CD4-positive, CD25-positive, alpha-beta regulatory T cell (primary cell): ENCODE measurements around the gene CAPRIN1. TPM values are rescaled to one million over a fixed set of nuclear protein-coding genes. Genes with fewer than 3 reads are reported as not detected.

Experiments used
- ATAC-seq, 2 donors: fragments of 150-1000 bp; cut with Tn5 transposase; one replicate each; pipeline ENCODE4 v1.10.0; 2021; ENCODE audit warnings: low read depth in 2 of 2, moderate number of reproducible peaks in 2 of 2, moderate library complexity in 1 of 2
- DNase-seq, 3 donors: peaks; one replicate each; pipeline versions ENCODE4 v3.0.0 to v3.0.0-alpha.2; 2012 to 2022; ENCODE audit warnings: mixed read lengths in 1 of 3
- H3K27ac ChIP-seq: one replicate; pipeline ENCODE4 v1.7.0; 2013; ENCODE audit warnings: mild to moderate bottlenecking, low read length; ENCODE audit not compliant: insufficient read depth, poor library complexity, severe bottlenecking
- H3K27me3 ChIP-seq: one replicate; pipeline ENCODE4 v1.7.0; 2013; ENCODE audit warnings: low read length; ENCODE audit not compliant: control insufficient read depth, insufficient read depth
- H3K36me3 ChIP-seq: one replicate; pipeline ENCODE4 v1.7.0; 2013; ENCODE audit warnings: mild to moderate bottlenecking, low read length, moderate library complexity; ENCODE audit not compliant: control insufficient read depth, insufficient read depth
- H3K4me1 ChIP-seq: 2 replicates; pipeline ENCODE4 v1.7.0; 2013; ENCODE audit warnings: mild to moderate bottlenecking, low read length; ENCODE audit not compliant: insufficient read depth, control insufficient read depth, poor library complexity, severe bottlenecking
- H3K4me3 ChIP-seq: one replicate; pipeline ENCODE4 v1.7.0; 2013; ENCODE audit warnings: low read depth, mild to moderate bottlenecking, low read length, moderate library complexity
- H3K9me3 ChIP-seq, 2 experiments: 1 replicate in 1 of 2; 2 replicates in 1 of 2; pipeline ENCODE4 v1.7.0; 2013; ENCODE audit warnings: low read length in 2 of 2, mild to moderate bottlenecking in 1 of 2, moderate library complexity in 1 of 2; ENCODE audit not compliant: control insufficient read depth in 2 of 2
- H3K27ac Mint-ChIP-seq, 3 donors: one replicate each; pipeline ENCODE4 v1.8.0; 2020 to 2022; ENCODE audit warnings: mild to moderate bottlenecking in 3 of 3, mixed read lengths in 3 of 3, moderate library complexity in 2 of 3
- H3K27me3 Mint-ChIP-seq: one replicate; pipeline ENCODE4 v1.8.0; 2022; ENCODE audit warnings: mild to moderate bottlenecking, mixed read lengths
- H3K36me3 Mint-ChIP-seq: one replicate; pipeline ENCODE4 v1.8.0; 2020; ENCODE audit warnings: mixed read lengths
- H3K4me1 Mint-ChIP-seq, 4 donors: one replicate each; pipeline ENCODE4 v1.8.0; 2020 to 2022; ENCODE audit warnings: mixed read lengths in 4 of 4, mild to moderate bottlenecking in 1 of 4
- H3K4me3 Mint-ChIP-seq, 4 donors: one replicate each; pipeline ENCODE4 v1.8.0; 2020 to 2022; ENCODE audit warnings: mild to moderate bottlenecking in 4 of 4, mixed read lengths in 4 of 4, moderate library complexity in 3 of 4
- H3K9me3 Mint-ChIP-seq, 7 donors: one replicate each; pipeline ENCODE4 v1.8.0; 2020 to 2022; ENCODE audit warnings: mixed read lengths in 7 of 7, mild to moderate bottlenecking in 3 of 7, moderate library complexity in 2 of 7
- polyA plus RNA-seq, 4 donors: library from polyadenylated mRNA; unstranded; fragments of 300-500 nt; fragmentation: Illumina TruSeq; gene quantifications; one replicate each; pipeline ENCODE4 v1.2.3, GENCODE V29; 2021
- total RNA-seq: library from RNA; stranded (reverse); gene quantifications from one replicate; pipeline ENCODE4 v1.2.3, GENCODE V29; 2022

Gene CAPRIN1, protein sequence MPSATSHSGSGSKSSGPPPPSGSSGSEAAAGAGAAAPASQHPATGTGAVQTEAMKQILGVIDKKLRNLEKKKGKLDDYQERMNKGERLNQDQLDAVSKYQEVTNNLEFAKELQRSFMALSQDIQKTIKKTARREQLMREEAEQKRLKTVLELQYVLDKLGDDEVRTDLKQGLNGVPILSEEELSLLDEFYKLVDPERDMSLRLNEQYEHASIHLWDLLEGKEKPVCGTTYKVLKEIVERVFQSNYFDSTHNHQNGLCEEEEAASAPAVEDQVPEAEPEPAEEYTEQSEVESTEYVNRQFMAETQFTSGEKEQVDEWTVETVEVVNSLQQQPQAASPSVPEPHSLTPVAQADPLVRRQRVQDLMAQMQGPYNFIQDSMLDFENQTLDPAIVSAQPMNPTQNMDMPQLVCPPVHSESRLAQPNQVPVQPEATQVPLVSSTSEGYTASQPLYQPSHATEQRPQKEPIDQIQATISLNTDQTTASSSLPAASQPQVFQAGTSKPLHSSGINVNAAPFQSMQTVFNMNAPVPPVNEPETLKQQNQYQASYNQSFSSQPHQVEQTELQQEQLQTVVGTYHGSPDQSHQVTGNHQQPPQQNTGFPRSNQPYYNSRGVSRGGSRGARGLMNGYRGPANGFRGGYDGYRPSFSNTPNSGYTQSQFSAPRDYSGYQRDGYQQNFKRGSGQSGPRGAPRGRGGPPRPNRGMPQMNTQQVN
- total RNA-seq: 132 TPM
- polyA plus RNA-seq: 100 to 1,000 TPM in 2 of 4 donors, 10 to 100 TPM in 2; 83.4 to 111 (median 98.4) TPM

DNA sequence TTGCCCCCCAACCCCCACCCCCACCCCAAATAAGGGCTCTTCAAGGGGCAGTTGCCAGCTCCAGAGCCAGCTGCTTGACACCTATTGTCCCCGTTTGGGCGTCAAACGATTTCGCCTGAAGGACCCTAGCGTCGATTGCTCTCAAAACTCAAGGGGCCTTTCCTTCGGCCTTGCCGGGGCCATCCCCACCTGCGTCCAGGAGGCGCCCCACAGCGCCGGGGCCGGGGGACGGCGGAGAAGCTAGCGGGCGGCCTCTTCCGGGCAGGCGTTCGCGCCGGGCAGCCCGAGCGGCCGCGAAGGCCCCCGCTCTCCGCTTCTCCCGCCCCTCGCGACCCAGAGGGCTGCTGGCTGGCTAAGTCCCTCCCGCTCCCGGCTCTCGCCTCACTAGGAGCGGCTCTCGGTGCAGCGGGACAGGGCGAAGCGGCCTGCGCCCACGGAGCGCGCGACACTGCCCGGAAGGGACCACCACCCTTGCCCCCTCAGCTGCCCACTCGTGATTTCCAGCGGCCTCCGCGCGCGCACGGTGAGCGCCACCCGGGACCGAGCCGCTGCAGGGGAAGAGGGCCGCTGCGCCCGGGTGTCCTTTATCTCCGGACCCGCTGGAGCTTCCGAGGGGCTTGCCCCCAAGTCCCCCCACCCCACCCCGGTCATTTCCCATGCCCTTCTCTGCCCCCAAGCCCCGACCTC lies at the start of gene CAPRIN1:
CAPRIN1 (plus strand) TSS at position 383 of the 687 bp plus-strand sequence. CDS start 690 bp downstream, outside the sequence.
- no peaks in the 10 kb centered on the region for H3K36me3 ChIP-seq
- no peaks in the 10 kb centered on the region for H3K27me3 ChIP-seq
- H3K36me3 Mint-ChIP-seq: peaks cover 6% of the 10 kb centered on the region
- H3K4me3 ChIP-seq: peak within 1 kb of the TSS; percentile 95
- peak within 1 kb of the TSS; percentile 99 for H3K27ac ChIP-seq
- H3K4me1 Mint-ChIP-seq: peaks cover 6 to 35% (median 22%) of the 10 kb centered on the region in 4 donors
- peak within 1 kb of the TSS; percentile 93 to 100 (median 99) for H3K4me3 Mint-ChIP-seq
- ATAC-seq (peak; percentile 76 to 79), DNase-seq (peak; percentile 77 to 92 (median 92))
- H3K27me3 Mint-ChIP-seq: peaks cover 13% of the 10 kb centered on the region
- peak within 1 kb of the TSS; percentile 98 to 99 (median 99) for H3K27ac Mint-ChIP-seq
- peaks cover 0 to 1% (median 0%) of the 10 kb centered on the region in 7 donors for H3K9me3 Mint-ChIP-seq
- H3K4me1 ChIP-seq: peaks cover 43% of the 10 kb centered on the region
- H3K9me3 ChIP-seq: no peaks in the 10 kb centered on the region

DNA sequence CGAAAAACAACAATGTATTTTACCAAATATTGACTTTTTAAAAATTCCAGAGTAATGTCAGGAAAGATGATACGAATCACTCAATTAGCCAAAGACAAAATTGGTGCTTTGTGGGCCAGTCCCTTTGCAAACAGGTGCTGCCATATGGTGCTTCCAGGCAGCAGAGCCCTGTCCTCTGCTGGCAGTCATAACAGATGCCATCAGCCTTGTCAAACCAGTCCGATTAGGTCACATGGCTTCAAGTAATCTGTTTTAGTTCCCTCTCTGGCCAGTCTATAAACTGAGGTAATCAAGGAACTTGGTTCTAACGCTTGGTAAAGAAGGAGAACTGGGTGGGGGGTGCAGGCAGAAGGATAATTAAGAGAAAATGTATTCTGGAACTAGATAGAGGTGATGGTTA lies 49.1 kb upstream of the CAPRIN1 start:
- no peak for ATAC-seq
- H3K36me3 Mint-ChIP-seq: no peaks in the 10 kb centered on the region
- Histone ChIP-seq H3K4me3 (no peak overlapping the region), H3K4me1 (peaks cover under 1% of the 10 kb centered on the region), H3K27ac (no peak overlapping the region), H3K36me3 (no peaks in the 10 kb centered on the region), H3K27me3 (peaks cover 14% of the 10 kb centered on the region), H3K9me3 (no peaks in the 10 kb centered on the region)
- peaks cover 51% of the 10 kb centered on the region for H3K27me3 Mint-ChIP-seq
- no peak for DNase-seq
- H3K27ac Mint-ChIP-seq: peak overlapping the region in 1 of 3 donors; percentile 43
- no peaks in the 10 kb centered on the region for H3K9me3 Mint-ChIP-seq
- no peak overlapping the region for H3K4me3 Mint-ChIP-seq
- H3K4me1 Mint-ChIP-seq: peaks cover 0 to 2% (median under 1%) of the 10 kb centered on the region in 4 donors

DNA sequence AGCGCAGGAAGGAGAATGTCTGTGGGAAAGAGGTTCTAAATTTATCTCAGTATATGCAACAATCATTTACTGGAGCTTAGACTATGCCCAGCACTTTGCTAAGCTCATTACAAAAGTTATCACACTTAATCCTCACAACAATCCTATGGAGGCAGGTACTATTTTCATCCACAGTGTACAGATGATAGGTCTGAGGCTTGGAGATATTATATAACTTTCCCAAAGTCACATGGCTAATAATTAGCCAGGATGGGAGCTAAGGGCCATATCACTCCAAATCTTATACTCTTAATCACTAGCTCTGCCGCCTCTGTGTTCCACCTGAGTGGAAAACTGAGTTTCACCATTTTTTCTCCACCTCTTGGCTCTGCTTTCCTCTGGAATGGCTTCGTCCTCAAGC lies 47.3 kb upstream of the CAPRIN1 start:
- no peaks in the 10 kb centered on the region for H3K4me1 Mint-ChIP-seq
- Histone ChIP-seq H3K27me3 (peaks cover 14% of the 10 kb centered on the region), H3K4me3 (no peak overlapping the region), H3K36me3 (no peaks in the 10 kb centered on the region), H3K9me3 (no peaks in the 10 kb centered on the region), H3K4me1 (no peaks in the 10 kb centered on the region), H3K27ac (no peak overlapping the region)
- H3K36me3 Mint-ChIP-seq: no peaks in the 10 kb centered on the region
- DNase-seq: no peak
- H3K9me3 Mint-ChIP-seq: no peaks in the 10 kb centered on the region
- H3K27ac Mint-ChIP-seq: no peak overlapping the region
- peaks cover 44% of the 10 kb centered on the region for H3K27me3 Mint-ChIP-seq
- H3K4me3 Mint-ChIP-seq: no peak overlapping the region
- ATAC-seq: no peak

- ATAC-seq (no peak), DNase-seq (no peak)
- Histone ChIP-seq H3K27ac (no peak overlapping the region), H3K4me1 (no peaks in the 10 kb centered on the region), H3K27me3 (peaks cover 9% of the 10 kb centered on the region), H3K4me3 (no peak overlapping the region), H3K9me3 (no peaks in the 10 kb centered on the region), H3K36me3 (no peaks in the 10 kb centered on the region)
- Mint-ChIP-seq H3K27ac (no peak overlapping the region), H3K4me3 (no peak overlapping the region), H3K9me3 (no peaks in the 10 kb centered on the region), H3K4me1 (no peaks in the 10 kb centered on the region), H3K27me3 (peaks cover 29% of the 10 kb centered on the region), H3K36me3 (no peaks in the 10 kb centered on the region)
These were observed 44.7 kb upstream of the CAPRIN1 start for GRCh38 chr11:34006876-34007275.

- H3K9me3 Mint-ChIP-seq: no peaks in the 10 kb centered on the region
- Histone ChIP-seq H3K27ac (no peak overlapping the region), H3K36me3 (no peaks in the 10 kb centered on the region), H3K4me1 (no peaks in the 10 kb centered on the region), H3K4me3 (no peak overlapping the region), H3K27me3 (peaks cover 3% of the 10 kb centered on the region), H3K9me3 (no peaks in the 10 kb centered on the region)
- H3K27ac Mint-ChIP-seq: no peak overlapping the region
- ATAC-seq: no peak
- no peaks in the 10 kb centered on the region for H3K4me1 Mint-ChIP-seq
- H3K36me3 Mint-ChIP-seq: no peaks in the 10 kb centered on the region
- H3K27me3 Mint-ChIP-seq: peaks cover 23% of the 10 kb centered on the region
- H3K4me3 Mint-ChIP-seq: no peak overlapping the region
- DNase-seq: no peak
These were observed 38.8 kb upstream of the CAPRIN1 start for GRCh38 chr11:34012734-34013133.

DNA sequence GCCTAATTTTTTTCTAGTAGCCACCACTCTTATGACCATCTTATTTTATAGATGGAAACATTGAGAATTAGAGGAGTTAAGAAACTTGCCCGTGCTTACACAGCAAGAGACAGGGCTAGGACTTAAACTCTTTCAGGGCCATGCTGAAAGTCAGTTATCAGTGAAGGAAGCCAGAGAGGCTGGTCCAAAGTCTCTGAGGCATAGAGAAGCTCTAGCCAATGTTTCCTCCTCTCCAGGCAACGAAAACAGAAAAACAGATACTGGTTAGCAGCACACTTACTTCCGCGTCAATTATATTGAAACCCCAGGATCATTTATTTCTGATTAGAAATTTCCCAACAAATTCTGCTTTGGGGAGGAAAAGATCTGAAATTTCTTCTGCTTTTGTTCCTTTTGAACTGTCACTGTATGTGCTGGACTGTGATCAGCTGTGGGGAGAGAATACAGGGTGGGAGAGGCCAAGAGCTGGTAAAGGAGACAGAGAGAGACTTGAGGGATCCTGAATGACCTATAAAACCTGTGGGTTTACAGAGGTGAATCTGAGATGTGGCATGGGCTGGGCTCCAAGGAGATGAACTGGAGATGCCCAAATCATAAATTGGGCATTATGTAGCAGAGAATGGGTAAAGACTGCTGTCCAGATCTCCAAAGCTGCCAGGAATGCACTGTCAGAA lies 37.5 kb upstream of the CAPRIN1 start:
- H3K36me3 ChIP-seq: no peaks in the 10 kb centered on the region
- no peak overlapping the region for H3K4me3 ChIP-seq
- H3K27ac ChIP-seq: no peak overlapping the region
- no peak for ATAC-seq
- Mint-ChIP-seq H3K27me3 (peaks cover 23% of the 10 kb centered on the region), H3K9me3 (no peaks in the 10 kb centered on the region), H3K36me3 (no peaks in the 10 kb centered on the region), H3K4me1 (no peaks in the 10 kb centered on the region), H3K4me3 (no peak overlapping the region), H3K27ac (no peak overlapping the region)
- no peaks in the 10 kb centered on the region for H3K9me3 ChIP-seq
- no peaks in the 10 kb centered on the region for H3K4me1 ChIP-seq
- H3K27me3 ChIP-seq: peaks cover 3% of the 10 kb centered on the region
- DNase-seq: no peak

GRCh38 chr11:34021977-34022735 lies 29.4 kb upstream of the CAPRIN1 start:
- Histone ChIP-seq H3K36me3 (no peaks in the 10 kb centered on the region), H3K27me3 (peaks cover 2% of the 10 kb centered on the region), H3K4me1 (no peaks in the 10 kb centered on the region), H3K4me3 (no peak overlapping the region), H3K9me3 (peaks cover 0 to 4% of the 10 kb centered on the region in 2 experiments), H3K27ac (no peak overlapping the region)
- Mint-ChIP-seq H3K4me1 (no peaks in the 10 kb centered on the region), H3K27ac (no peak overlapping the region), H3K4me3 (no peak overlapping the region), H3K36me3 (no peaks in the 10 kb centered on the region), H3K9me3 (peaks cover 0 to 6% (median 2%) of the 10 kb centered on the region in 7 donors), H3K27me3 (peaks cover 14% of the 10 kb centered on the region)
- ATAC-seq (no peak), DNase-seq (no peak)
